BLaER1 (cell line): ENCODE results near the gene SACS.
"Not testable (repeated sequence)": the region's sequence is repeated elsewhere in the genome, so short reads cannot be mapped to it uniquely, and the experiment has no call there.

ENCODE experiments used
- H3K27ac ChIP-seq: shearing (Covaris generic); formaldehyde crosslinking; 2 replicates; pipeline ENCODE4 v1.8.1; 2022
- H3K27me3 ChIP-seq: shearing (Covaris generic); formaldehyde crosslinking; 2 replicates; pipeline ENCODE4 v1.8.1; 2022
- H3K36me3 ChIP-seq: shearing (Covaris generic); formaldehyde crosslinking; 2 replicates; pipeline ENCODE4 v1.8.1; 2022
- H3K4me1 ChIP-seq: shearing (Covaris generic); formaldehyde crosslinking; 2 replicates; pipeline ENCODE4 v1.8.1; 2022
- H3K4me2 ChIP-seq: shearing (Covaris generic); formaldehyde crosslinking; 2 replicates; pipeline ENCODE4 v1.8.1; 2022
- H3K4me3 ChIP-seq: shearing (Covaris generic); formaldehyde crosslinking; 2 replicates; pipeline ENCODE4 v1.8.1; 2022
- H3K9ac ChIP-seq: shearing (Covaris generic); formaldehyde crosslinking; 2 replicates; pipeline ENCODE4 v1.8.1; 2022
- H3K9me3 ChIP-seq: shearing (Covaris generic); formaldehyde crosslinking; 2 replicates; pipeline ENCODE4 v1.8.1; 2022
- H4K20me1 ChIP-seq: shearing (Covaris generic); formaldehyde crosslinking; 2 replicates; pipeline ENCODE4 v1.8.1; 2022
- Cebpa-rat ChIP-seq: shearing (Covaris generic); IDR thresholded peaks from 2 replicates; pipeline ENCODE4 v1.8.1; 2022

SACS gene

DNA sequence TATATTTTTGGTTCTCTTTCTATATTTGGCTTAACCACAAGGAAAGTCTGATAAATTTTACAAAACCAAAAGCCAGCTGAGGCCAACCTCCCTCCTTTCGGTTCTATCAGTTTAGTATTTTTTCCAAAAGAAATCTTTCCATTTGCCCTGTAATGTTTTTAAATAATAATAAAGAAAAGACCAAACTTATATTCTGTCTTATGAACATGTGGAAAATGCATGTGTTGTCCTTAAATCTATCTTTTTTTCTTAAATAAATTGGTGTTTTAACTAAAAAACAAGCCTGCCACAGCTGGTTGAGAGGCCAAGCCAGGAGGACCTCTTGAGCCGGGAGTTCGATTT lies 113.6 kb downstream of the SACS start:
- Histone ChIP-seq H3K4me3 (no peak overlapping the region), H3K27me3 (no peaks in the 10 kb centered on the region), H3K4me1 (peaks cover 16% of the 10 kb centered on the region; the same call in 1 of the 2 replicates), H4K20me1 (no peaks in the 10 kb centered on the region), H3K36me3 (no peaks in the 10 kb centered on the region), H3K4me2 (peak overlapping the region; percentile 26), H3K27ac (no peak overlapping the region; the same call in 1 of the 2 replicates), H3K9me3 (no peaks in the 10 kb centered on the region), H3K9ac (no peak overlapping the region)
- no peak for TF ChIP-seq Cebpa-rat

DNA sequence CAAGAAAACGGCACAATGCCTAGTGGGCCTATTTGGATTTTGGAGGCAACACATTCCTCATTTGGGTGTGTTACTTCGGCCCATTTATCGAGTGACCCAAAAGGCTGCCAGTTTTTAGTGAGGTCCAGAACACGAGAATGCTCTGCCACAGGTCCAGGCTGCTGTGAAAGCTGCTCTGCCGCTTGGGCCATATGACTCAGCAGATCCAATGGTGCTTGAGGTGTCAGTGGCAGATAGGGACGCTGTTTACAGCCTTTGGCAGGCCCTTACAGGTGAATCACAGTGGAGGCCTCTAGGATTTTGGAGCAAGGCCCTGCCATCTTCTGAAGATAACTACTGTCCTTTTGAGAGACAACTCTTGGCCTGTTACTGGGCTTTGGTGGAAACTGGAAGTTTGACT lies 118.7 kb downstream of the SACS start:
- not testable (repeated sequence) for H3K9me3 ChIP-seq, H3K4me2 ChIP-seq, H3K27me3 ChIP-seq, H3K36me3 ChIP-seq, H3K27ac ChIP-seq, H3K9ac ChIP-seq, H4K20me1 ChIP-seq, H3K4me3 ChIP-seq
- H3K4me1 ChIP-seq, result peaks cover 12% of the 10 kb centered on the region; the same call in 1 of the 2 replicates

DNA sequence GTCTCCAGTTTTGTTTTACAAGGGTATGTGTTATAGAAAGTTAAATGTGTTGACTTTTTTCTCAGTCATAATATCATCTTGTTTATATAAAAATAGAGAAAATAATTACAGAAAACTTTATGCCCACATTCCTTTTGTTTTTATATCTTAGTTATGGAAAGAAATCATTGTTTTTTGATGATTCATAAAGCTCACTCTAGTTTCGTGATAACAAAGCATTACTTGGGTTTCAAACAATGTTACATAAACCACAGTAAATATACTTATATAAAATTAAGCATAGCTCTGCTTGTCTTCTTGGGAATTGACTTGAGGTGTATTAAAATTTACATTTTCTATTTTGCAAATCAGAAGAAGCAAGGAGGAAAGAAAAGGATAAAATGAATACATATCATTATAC lies 140.9 kb downstream of the SACS start:
- H3K27ac ChIP-seq, result no peak overlapping the region
- H3K36me3 ChIP-seq, result no peaks in the 10 kb centered on the region
- no peaks in the 10 kb centered on the region for H4K20me1 ChIP-seq
- H3K9me3 ChIP-seq, result no peaks in the 10 kb centered on the region
- no peaks in the 10 kb centered on the region for H3K27me3 ChIP-seq
- H3K9ac ChIP-seq, result no peak overlapping the region
- no peak overlapping the region for H3K4me3 ChIP-seq
- TF ChIP-seq Cebpa-rat, result no peak
- H3K4me2 ChIP-seq, result no peak overlapping the region
- no peaks in the 10 kb centered on the region for H3K4me1 ChIP-seq

DNA sequence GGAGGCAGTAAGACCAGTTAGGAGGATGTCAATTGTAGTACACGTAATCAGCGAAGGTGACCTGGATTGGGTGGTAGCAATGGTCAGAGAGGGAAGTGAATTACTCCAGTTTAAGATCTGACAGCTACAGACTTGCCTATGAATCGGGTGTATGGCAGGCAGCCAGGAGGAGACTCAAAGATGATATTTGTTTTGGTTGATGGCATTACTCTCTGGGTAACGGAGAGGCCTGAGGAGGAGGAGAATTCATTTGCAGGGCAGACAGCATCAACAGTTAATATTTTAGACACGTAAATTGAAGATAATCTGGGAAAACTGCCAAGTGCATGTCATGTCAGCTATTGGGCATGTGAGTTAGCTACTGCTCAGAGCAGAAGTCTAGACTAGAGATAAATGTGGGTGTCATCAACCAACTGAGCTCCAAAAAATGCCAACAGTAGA lies 143.6 kb downstream of the SACS start:
- Histone ChIP-seq H3K36me3 (no peaks in the 10 kb centered on the region), H4K20me1 (no peaks in the 10 kb centered on the region), H3K4me2 (no peak overlapping the region), H3K27ac (no peak overlapping the region), H3K9ac (no peak overlapping the region), H3K27me3 (no peaks in the 10 kb centered on the region), H3K9me3 (no peaks in the 10 kb centered on the region), H3K4me3 (no peak overlapping the region), H3K4me1 (no peaks in the 10 kb centered on the region)
- no peak for TF ChIP-seq Cebpa-rat

DNA sequence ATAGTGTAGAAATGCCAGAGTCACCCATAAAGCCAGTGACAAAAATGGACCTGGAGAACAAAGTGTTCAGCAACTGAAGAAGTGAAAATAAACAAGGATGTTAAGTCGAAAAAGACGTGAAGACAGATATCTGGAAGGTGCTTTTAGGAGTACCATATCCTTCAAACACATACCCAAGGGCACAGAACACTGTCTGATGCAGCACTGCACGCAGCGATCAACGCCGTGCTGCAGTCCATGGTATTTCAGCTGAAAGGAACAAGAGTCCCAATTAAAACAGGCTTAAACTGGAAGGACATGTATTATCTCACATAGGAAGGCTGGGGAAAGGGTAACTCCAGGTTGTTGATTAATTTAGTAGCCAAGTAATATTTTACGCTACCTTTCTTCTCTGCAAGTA lies 144.5 kb downstream of the SACS start:
- Histone ChIP-seq H3K4me1 (no peaks in the 10 kb centered on the region), H3K36me3 (no peaks in the 10 kb centered on the region), H3K4me2 (no peak overlapping the region), H3K27me3 (no peaks in the 10 kb centered on the region), H4K20me1 (no peaks in the 10 kb centered on the region), H3K4me3 (no peak overlapping the region), H3K9me3 (no peaks in the 10 kb centered on the region), H3K9ac (no peak overlapping the region), H3K27ac (no peak overlapping the region)
- TF ChIP-seq Cebpa-rat, result no peak

DNA sequence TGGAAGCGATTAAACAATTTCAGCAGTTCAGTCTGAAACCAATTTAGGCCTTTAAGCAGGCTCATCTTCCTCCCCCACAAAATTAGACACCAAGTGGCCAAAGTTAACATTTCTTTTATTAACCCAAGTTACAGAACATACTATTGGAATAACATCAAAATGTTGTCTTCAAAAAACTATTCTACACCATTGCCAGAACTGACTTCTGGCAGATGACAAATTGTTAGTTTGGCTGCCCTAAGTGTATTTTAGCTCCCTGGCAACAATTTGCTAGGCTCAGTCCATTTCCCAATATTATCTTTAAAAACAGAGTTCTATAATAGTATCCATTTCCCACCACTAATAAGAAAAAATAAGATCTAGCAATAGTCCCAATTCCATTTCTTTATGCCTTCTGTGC lies 144.9 kb downstream of the SACS start:
- Histone ChIP-seq H3K27me3 (no peaks in the 10 kb centered on the region), H3K4me2 (no peak overlapping the region), H3K27ac (no peak overlapping the region), H3K4me3 (no peak overlapping the region), H4K20me1 (no peaks in the 10 kb centered on the region), H3K36me3 (no peaks in the 10 kb centered on the region), H3K9me3 (no peaks in the 10 kb centered on the region), H3K9ac (no peak overlapping the region), H3K4me1 (no peaks in the 10 kb centered on the region)
- TF ChIP-seq Cebpa-rat, result no peak

DNA sequence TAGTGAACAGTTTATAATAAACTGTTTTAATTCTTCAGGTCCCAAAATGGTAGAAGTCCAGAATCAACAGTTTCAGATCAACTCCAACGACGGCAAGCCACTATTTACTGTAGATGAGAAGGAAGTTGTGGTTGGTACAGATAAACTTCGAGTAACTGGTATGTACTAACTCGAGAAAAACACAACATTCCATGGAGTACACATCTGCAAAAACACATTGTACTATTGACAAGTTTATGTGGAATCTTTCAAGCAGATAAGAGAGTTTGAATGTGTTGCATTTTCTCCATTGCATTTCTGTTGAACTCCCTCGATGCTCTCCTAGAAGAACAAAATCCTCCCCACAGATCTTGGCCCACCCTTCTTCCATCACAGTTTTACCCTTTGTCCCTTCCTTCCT lies 154.2 kb downstream of the SACS start:
- no peaks in the 10 kb centered on the region for H3K27me3 ChIP-seq
- no peaks in the 10 kb centered on the region for H3K36me3 ChIP-seq
- H4K20me1 ChIP-seq, result no peaks in the 10 kb centered on the region
- H3K9ac ChIP-seq, result no peak overlapping the region
- H3K4me2 ChIP-seq, result no peak overlapping the region
- H3K4me3 ChIP-seq, result no peak overlapping the region
- H3K27ac ChIP-seq, result no peak overlapping the region
- 0 out of 2 replicates have a peak, but pooled peaks cover 4% of the 10 kb centered on the region for H3K9me3 ChIP-seq
- H3K4me1 ChIP-seq, result no peaks in the 10 kb centered on the region
- TF ChIP-seq Cebpa-rat, result no peak
